GM19395 (cell line): ENCODE data around the gene SLC4A7.
"Not testable (repeated sequence)": the region's sequence is repeated elsewhere in the genome, so short reads cannot be mapped to it uniquely, and the experiment has no call there.

Source experiments
- ATAC-seq: cut with Tn5 transposase; IDR thresholded peaks from one replicate; pipeline ENCODE4 v1.9.1; 2021; ENCODE audit warnings: mild to moderate bottlenecking, moderate library complexity; ENCODE audit not compliant: unreplicated experiment

Gene SLC4A7

DNA sequence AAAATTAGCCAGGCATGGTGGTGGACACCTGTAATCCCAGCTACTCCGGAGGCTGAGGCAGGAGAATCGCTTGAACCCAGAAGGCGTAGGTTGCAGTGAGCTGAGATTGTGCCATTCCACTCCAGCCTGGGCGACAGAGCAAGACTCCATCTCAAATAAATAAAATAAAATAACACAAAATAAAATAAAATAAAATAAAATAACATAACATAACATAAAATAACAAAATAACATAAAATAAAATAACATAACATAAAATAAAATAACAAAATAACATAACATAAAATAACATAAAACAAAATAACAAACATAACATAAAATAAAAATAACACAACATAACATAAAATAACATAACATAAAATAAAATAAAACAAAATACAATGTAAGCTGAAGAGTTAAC lies 45.8 kb downstream of the SLC4A7 start:
- ATAC-seq = not testable (repeated sequence)

- ATAC-seq = no peak
Observed at GRCh38 chr3:27431116-27431515, 53.1 kb downstream of the SLC4A7 start.

DNA sequence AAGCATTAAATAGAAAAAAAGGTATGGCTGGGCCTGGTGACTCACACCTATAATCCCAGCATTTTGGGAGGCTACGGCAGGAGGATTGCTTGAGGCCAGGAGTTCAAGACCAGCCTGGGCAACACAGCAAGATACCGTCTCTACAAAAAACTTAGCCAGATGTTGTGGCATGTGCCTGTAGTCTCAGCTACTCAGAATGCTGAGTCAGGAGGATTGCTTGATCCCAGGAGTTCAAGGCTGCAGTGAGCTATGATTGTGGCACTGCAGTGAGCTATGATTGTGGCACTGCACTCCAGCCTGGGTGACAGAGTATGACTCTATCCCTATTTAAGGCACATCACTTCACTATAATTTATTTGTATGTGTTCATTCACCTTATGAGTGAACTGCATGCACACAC lies 54.3 kb downstream of the SLC4A7 start:
- no peak for ATAC-seq

- no peak for ATAC-seq
Observed at GRCh38 chr3:27428446-27428845, 55.7 kb downstream of the SLC4A7 start.

GRCh38 chr3:27426926-27427325 lies 57.3 kb downstream of the SLC4A7 start:
- no peak for ATAC-seq

DNA sequence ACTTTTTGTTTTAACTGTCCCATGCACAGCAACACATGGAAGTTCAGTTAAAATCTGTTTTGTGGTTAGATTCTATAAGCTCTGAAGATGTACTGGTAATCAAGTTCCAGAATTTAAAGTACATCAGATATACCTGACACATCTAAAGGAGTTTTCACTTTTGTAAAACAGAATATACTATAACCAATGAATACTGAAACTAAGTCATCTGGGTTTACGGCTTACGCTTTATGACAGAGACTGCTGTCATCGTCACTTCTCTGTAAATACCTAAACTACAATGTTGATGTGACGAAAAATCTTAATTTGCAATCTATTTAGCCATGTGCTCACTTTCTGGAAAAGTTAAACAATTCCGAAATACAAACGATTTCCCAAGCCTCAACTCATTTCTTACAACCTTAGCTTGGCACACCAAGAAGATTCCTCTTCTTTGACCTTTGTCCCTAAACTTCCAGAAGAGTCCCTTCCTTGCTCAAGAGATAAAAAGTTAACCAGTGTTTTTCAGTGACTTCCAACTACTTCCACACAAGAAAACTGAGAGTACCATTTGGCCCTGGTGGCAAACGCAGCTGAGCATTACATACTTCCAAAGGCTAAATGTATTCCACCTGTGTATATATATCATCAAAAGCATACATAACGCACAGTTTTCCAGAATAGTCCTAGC lies 58.2 kb downstream of the SLC4A7 start:
- no peak for ATAC-seq

DNA sequence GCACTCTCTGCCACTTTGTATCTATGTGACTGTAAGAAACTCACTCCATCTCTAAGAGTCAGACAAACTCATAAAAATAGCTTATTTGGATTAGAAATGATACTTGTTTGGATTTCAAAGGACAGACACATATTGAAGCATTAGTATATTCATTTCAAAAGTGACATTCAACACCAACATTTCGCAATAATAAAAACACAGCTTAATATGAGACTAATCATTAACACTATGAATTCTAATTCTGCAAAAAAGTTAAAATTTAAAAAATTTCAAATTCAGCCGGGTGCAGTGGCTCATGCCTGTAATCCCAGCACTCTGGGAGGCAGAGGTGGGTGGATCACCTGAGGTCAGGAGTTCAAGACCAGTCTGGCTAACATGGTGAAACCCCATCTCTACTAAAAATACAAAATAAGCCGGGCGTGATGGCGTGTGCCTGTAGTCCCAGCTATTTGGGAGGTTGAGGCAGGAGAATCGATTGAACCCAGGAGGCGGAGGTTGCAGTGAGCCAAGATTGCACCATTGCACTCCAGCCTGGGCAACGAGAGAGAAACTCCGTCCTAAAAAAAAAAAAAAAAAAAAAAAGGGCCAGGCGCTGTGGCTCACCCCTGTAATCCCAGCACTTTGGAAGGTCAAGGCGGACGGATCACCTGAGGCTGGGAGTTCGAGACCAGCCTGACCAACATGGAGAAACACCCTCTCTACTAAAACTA lies 59.2 kb downstream of the SLC4A7 start:
- not testable (repeated sequence) for ATAC-seq

- ATAC-seq = no peak
Observed at GRCh38 chr3:27423463-27423862, 60.7 kb downstream of the SLC4A7 start.

GRCh38 chr3:27422617-27423016 lies 61.6 kb downstream of the SLC4A7 start:
- no peak for ATAC-seq

DNA sequence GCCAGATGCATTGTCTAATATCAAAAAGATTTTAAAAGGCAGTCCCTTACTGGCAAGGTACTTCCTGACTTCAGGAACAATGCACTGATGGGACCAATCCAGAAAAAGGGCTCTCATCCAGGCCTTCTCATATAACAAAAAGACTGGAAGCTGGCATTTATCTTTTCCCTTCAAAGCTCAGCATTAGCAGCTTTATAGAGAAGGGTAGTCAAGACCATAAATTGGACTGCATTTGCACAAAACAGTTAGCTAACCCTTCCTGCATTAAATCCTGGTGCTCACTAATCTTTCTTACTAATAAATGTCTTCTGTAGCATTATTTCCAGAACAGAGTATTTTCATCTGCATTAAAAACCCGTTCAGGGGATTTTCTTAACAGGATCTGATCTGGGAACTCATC lies 69.0 kb downstream of the SLC4A7 start:
- no peak for ATAC-seq

DNA sequence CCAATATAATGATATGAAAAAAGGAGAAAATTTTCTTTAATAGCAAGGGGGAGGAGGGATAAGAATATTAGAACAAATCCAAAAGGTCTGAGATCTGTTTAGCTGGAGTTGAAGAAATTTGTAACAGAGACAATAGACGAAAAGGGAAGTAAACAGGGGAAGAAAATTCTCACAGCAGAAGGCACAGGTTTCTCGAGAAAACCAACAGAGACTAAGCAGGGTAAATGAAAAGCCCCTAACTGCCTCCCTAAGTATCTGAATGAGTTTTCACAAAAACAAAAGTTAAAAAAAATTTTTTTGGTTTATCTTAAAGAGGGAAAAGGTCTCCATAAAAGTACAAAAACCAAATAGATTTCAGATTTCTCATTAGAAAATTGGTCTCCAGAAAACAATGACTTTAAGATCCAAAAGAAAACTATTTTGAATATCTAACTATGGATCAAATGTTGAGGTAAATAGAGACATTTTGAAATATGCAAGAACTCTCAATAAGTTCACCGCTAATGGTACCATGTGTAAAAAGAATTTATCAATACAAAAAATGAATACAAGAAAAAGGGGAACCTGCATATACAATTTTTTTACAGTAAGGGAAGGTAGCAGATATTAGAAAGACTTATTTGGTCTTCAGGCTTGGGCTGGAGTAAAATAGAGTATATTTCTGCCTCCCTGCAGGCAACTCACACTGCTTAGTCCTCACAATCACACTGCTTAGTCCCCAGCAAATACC lies 91.1 kb downstream of the SLC4A7 start:
- ATAC-seq = peak; percentile 78

DNA sequence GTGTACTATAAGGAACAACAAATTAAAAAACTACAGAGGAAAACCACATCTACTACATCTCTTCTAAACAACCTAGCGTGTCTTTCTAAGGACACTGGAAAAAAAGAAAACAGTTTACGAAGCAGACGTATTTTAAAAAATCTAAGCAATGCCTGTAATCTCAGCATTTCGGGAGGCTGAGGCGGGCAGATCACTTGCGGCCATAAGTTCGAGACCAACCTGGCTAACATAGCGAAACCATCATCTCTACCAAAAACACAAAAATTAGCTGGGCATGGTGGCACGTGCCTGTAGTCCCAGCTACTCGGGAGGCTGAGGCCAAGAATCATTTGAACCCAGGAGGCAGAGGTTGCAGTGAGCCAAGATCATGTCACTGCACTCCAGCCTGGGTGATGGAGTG lies 91.8 kb downstream of the SLC4A7 start:
- not testable (repeated sequence) for ATAC-seq

- ATAC-seq = peak; percentile 48
Observed at GRCh38 chr3:27391796-27392195, 92.4 kb downstream of the SLC4A7 start.

GRCh38 chr3:27387625-27388024 lies 96.6 kb downstream of the SLC4A7 start:
- no peak for ATAC-seq

DNA sequence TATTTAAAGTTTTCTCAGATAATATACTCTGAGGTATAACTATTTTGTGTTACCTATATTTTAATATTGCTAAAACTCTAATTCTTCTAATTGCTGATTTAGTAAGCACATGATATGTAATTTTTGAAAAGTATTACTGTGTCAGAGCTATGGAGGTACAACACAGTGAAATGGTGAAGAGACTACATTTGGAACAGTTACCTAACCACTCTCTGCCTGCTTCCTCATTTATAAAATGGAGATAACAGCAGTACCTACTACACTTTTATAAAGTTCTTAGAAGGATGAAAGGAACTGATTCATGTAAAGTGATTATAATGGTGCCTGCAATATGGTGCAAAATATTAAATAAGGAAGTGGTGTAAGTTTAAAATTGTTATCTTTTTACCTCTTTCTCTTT lies 98.7 kb downstream of the SLC4A7 start:
- ATAC-seq = peak; percentile 60

DNA sequence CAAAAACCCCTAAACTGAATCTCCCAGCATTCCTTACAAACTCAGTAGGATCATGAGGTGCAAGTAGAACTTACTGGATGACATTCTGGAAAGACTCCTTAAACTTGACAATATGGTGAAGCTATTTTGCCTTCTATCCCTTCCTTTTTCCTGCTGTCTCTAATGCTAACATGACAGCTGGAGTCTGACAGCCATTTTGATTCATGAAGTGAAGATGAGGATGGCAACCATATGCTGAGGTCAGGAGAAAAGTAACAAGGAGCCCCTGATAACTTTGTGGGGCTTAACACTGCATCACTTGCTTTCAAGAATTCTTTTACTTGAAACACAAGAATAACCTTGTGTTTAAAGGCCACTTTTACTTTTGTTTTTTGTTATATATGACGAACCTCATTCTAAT lies 100.0 kb downstream of the SLC4A7 start:
- no peak for ATAC-seq

- ATAC-seq = no peak
Observed at GRCh38 chr3:27380433-27381357, 103.5 kb downstream of the SLC4A7 start.

GRCh38 chr3:27378331-27378730 lies 105.9 kb downstream of the SLC4A7 start:
- ATAC-seq = no peak

DNA sequence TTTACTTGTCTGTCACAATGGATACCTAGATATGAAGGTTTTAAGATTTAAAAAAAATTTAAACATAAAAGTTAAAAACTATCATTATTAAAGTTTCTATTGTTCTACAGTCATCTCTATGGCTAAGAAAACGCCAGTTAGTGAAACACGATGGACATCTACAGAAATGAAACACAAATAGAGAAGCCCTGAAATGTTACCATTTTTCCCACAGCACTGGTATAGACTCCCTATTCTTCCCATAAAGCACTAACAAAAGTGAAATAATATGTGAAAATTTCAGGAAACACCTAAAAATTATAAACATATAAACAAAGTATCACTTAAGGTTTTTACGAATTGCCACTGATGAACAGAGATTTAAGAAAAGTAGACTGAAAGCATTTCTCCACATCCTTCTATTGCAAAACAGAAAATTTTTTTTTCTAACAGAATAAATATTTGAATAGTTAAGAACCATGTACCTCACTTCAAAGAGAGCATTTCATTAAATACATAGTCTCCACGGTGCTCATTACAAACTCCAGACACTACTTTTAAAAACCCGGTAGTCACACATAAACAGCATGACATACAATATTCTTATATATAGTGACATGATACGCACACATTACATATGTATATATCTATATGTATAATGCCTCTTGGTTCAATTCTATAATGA lies 107.9 kb downstream of the SLC4A7 start:
- no peak for ATAC-seq

DNA sequence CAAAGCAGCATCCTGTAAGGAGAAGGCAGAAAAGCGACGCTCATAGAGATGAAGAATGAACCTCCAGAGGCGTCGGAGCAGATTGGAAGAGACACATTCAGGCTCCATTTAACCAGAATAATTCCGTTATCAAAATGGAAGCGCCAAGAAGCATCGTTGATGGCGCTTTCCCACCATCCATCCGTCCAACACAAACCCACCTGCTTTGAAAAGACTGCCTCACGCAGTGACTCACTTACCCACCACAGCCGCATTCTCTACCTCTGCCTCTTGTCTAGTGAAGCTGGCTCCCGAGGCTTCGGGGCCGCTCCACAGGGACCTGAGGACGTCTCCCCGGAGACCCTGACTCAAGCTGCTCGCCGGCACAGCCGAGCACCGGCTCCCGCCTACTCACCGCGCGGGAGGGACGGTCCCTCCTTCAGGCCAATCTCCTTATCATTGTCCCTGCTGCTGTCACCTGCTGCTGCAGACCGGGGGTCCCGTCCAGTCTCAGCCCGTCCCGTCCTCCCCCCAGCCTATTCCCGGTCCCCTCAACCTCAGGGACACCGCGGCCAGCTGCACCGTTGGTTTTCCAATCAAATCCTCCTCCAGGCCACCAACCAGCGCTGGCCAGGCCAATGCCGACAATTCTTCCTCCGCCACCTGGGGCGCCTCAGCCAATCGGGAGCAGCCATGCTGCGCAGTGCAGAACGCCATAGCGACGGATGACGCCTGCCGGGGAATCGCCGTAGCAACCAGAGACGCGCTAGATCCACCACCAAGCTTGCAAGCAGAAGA lies 115.2 kb downstream of the SLC4A7 start, which contains the start of gene NEK10:
Gene NEK10, minus strand, starts transcription at position 553 of the 777 bp plus-strand sequence. CDS start 16,501 bp downstream, outside the sequence.
- peak; percentile 100 for ATAC-seq
